Panc1 (cell line): ENCODE measurements around the gene IRX5. TPM values are rescaled to one million over a fixed set of nuclear protein-coding genes. Genes with fewer than 3 reads are reported as not detected.

ENCODE experiments used
- ATAC-seq: fragments of 200-7000 bp; cut with Tn5 transposase; 2 replicates; pipeline ENCODE4 v1.9.1; 2020; ENCODE audit warnings: mild to moderate bottlenecking, moderate library complexity
- BruUV-seq: library from RNA; stranded (reverse); fragments of 400-500 nt; replicated peaks from 2 replicates; lab custom pipeline; 2021; lab: Mats Ljungman, UMichigan
- CTCF ChIA-PET: fragments of 300-600 bp; sonication (Branson Sonifier 250); formaldehyde crosslinking; loops from one replicate; lab custom pipeline; 2022; ENCODE audit warnings: antibody characterized with exemption; lab: Charles Lee
- POLR2A ChIA-PET: fragments of 300-600 bp; sonication (Branson Sonifier 250); formaldehyde crosslinking; loops from one replicate; lab custom pipeline; 2022; ENCODE audit warnings: antibody characterized with exemption; lab: Charles Lee
- DNase-seq: peaks from one replicate; pipeline ENCODE4 v3.0.0-alpha.2; 2010; ENCODE audit warnings: low read depth, low spot score
- H3K27ac ChIP-seq: 2 replicates; pipeline ENCODE4 v1.5.1; 2011; ENCODE audit warnings: mild to moderate bottlenecking, low read length, inconsistent platforms
- H3K27me3 ChIP-seq: fragments of 200-500 bp; sonication (Bioruptor generic); 2 replicates; pipeline ENCODE4 v1.6.0; 2014; ENCODE audit warnings: low read length, inconsistent platforms; ENCODE audit not compliant: control insufficient read depth, insufficient read depth
- H3K36me3 ChIP-seq: fragments of 200-500 bp; sonication (Bioruptor generic); 2 replicates; pipeline ENCODE4 v1.5.1; 2014; ENCODE audit warnings: inconsistent platforms, mild to moderate bottlenecking, low read length, moderate library complexity; ENCODE audit not compliant: control insufficient read depth, insufficient read depth
- H3K4me1 ChIP-seq: 2 replicates; pipeline ENCODE4 v1.5.1; 2011; ENCODE audit warnings: inconsistent platforms, mild to moderate bottlenecking, low read length, moderate library complexity; ENCODE audit not compliant: control insufficient read depth, insufficient read depth
- H3K4me3 ChIP-seq, 2 experiments: 2 replicates each; pipeline ENCODE4 v1.5.1; 2011 to 2012; ENCODE audit warnings: low read depth in 2 of 2, low read length in 2 of 2, mild to moderate bottlenecking in 2 of 2, inconsistent platforms in 1 of 2, moderate library complexity in 1 of 2
- H3K9me3 ChIP-seq: fragments of 200-500 bp; sonication (Bioruptor generic); 2 replicates; pipeline ENCODE4 v1.5.1; 2014; ENCODE audit warnings: low read depth, mild to moderate bottlenecking, inconsistent platforms, low read length, moderate library complexity; ENCODE audit not compliant: control insufficient read depth, insufficient read depth
- CTCF ChIP-seq: fragments of 450-650 bp; IDR thresholded peaks from 2 replicates; pipeline ENCODE4 v1.5.1; 2017; ENCODE audit warnings: mild to moderate bottlenecking
- POLR2AphosphoS5 ChIP-seq: IDR thresholded peaks from 2 replicates; pipeline ENCODE4 v1.6.1; 2012; ENCODE audit warnings: mild to moderate bottlenecking, low read depth, low read length, moderate library complexity
- REST ChIP-seq, 2 experiments: IDR thresholded peaks; 2 replicates each; pipeline ENCODE4 v1.6.1; 2011 to 2012; ENCODE audit warnings: low read depth in 2 of 2, control low read depth in 1 of 2, low read length in 1 of 2, mild to moderate bottlenecking in 1 of 2, moderate library complexity in 1 of 2; ENCODE audit not compliant: insufficient read depth in 1 of 2
- SIN3A ChIP-seq: IDR thresholded peaks from 2 replicates; pipeline ENCODE4 v1.6.1; 2012; ENCODE audit warnings: low read depth, mild to moderate bottlenecking, low read length, moderate library complexity, borderline replicate concordance; ENCODE audit not compliant: insufficient read depth
- TCF7L2 ChIP-seq: IDR thresholded peaks from 2 replicates; pipeline ENCODE4 v1.6.1; 2011; ENCODE audit warnings: mild to moderate bottlenecking, low read depth, low read length, inconsistent platforms
- in situ Hi-C: cut with HindIII; loops from 2 replicates; pipeline ENCODE4 v1.10.0; 2016; ENCODE audit warnings: low sequenced_read_pairs, low pct_unique_long_range_greater_than_20kb
- intact Hi-C: fragments of 100-400 bp; cut with micrococcal nuclease; formaldehyde crosslinking; loops from one replicate; pipeline ENCODE4 v1.10.0; 2022; ENCODE audit not compliant: unreplicated experiment
- total RNA-seq: library from RNA; stranded (reverse); gene quantifications from one replicate; pipeline ENCODE4 v1.2.1, GENCODE V29; 2021; ENCODE audit not compliant: unreplicated experiment

The IRX5 gene
- total RNA-seq, 1 experiment from 2014 or later, result 2.7 TPM

DNA sequence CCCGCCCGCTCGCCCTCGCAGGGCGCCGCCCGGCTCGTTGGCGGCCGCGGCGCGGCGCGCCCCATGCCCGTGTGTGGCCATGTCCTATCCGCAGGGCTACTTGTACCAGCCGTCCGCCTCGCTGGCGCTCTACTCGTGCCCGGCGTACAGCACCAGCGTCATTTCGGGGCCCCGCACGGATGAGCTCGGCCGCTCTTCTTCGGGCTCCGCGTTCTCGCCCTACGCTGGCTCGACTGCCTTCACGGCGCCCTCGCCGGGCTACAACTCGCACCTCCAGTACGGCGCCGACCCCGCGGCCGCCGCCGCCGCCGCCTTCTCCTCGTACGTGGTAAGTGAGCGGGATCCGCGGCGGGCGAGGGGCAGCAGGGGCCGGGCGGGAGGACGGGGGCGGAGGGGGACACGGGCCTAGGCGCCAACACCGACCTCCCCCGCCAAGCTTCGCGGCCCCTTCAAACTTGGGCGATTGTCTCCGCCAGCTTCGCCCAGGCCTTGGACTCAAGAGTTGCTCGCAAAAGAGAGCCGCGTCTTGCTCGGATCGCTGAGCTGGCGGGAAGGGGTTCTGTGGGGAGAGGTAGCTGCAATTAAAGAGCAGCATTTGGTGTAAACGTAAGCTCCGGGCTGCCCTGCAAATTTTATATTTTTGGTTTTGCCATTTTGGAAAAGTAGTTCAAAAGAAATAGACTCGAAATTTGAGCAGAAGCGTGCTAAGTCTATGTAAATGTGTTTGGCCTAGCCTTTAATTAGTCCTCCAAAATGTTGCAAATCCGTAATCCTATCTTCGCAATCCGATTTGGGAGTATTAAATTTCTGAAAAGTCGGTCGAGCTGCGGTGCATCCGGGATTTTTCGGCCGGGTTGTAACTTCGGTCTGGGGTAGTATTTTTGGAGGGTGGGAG is 702 bp downstream of the IRX5 start:
- in situ Hi-C loops (no loop called here), intact Hi-C loops (loop anchor here (2.0 to 5.0 kb wide), 2 partner anchors 326 to 645 kb away; partner anchors contain the start of gene IRX3)
- TF ChIP-seq TCF7L2 (no peak), POLR2AphosphoS5 (no peak), CTCF (no peak), REST (IDR thresholded peaks at IDR 0.05; ENCODE audit: insufficient read depth in 1 of 2, low read depth in 2 of 2, low read length in 1 of 2) (no peak), SIN3A (no peak)
- ChIA-PET POLR2A (no interaction called here), CTCF (no interaction called here)
- Histone ChIP-seq H3K9me3 (no peaks in the 10 kb centered on the region), H3K36me3 (no peaks in the 10 kb centered on the region), H3K27me3 (no peaks in the 10 kb centered on the region), H3K4me1 (peaks cover under 1% of the 10 kb centered on the region; the same call in 1 of the 2 replicates), H3K27ac (peak overlapping the region; percentile 57; the same call in 1 of the 2 replicates), H3K4me3 (peak overlapping the region; percentile 58 to 61)
- no TSS peak for BruUV-seq
- ATAC-seq (peak; percentile 18), DNase-seq (no peak)

- H3K27ac ChIP-seq, result no peak overlapping the region
- ATAC-seq (no peak), DNase-seq (no peak)
- no peaks in the 10 kb centered on the region for H3K9me3 ChIP-seq
- H3K36me3 ChIP-seq, result no peaks in the 10 kb centered on the region
- ChIA-PET CTCF (no interaction called here), POLR2A (no interaction called here)
- H3K4me3 ChIP-seq, result peak overlapping the region; percentile 58 to 61
- TF ChIP-seq REST (IDR thresholded peaks at IDR 0.05; ENCODE audit: insufficient read depth in 1 of 2, low read depth in 2 of 2, low read length in 1 of 2) (no peak), CTCF (no peak), POLR2AphosphoS5 (no peak), TCF7L2 (no peak), SIN3A (no peak)
- H3K4me1 ChIP-seq, result no peaks in the 10 kb centered on the region
- in situ Hi-C loops (no loop called here), intact Hi-C loops (loop anchor here (5.0 kb wide), 1 partner anchor 325 kb away; no protein-coding TSS in a partner anchor)
- H3K27me3 ChIP-seq, result no peaks in the 10 kb centered on the region
- BruUV-seq, result no TSS peak
Measured at GRCh38 chr16:54932021-54932660, 1.5 kb downstream of the IRX5 start.
